CD14-positive monocyte (primary cell): ENCODE results near the gene UBE2D1. TPM values are rescaled to one million over a fixed set of nuclear protein-coding genes. Genes with fewer than 3 reads are reported as not detected.

ENCODE experiments used
- DNase-seq, 3 donors: peaks; one replicate each; pipeline ENCODE4 v3.0.0-alpha.2; 2011 to 2022
- H2AFZ ChIP-seq: 2 replicates; pipeline ENCODE4 v1.6.0; 2012; ENCODE audit warnings: mild to moderate bottlenecking, low read depth, low read length, inconsistent platforms; ENCODE audit not compliant: insufficient read depth, poor library complexity, severe bottlenecking
- H3K27ac ChIP-seq, 2 donors: 1 replicate in 1 of 2; 2 replicates in 1 of 2; pipeline ENCODE4 v1.5.1; 2012 to 2013; ENCODE audit warnings: low read length in 2 of 2, control low read depth in 1 of 2, inconsistent platforms in 1 of 2, low read depth in 1 of 2, mild to moderate bottlenecking in 1 of 2
- H3K27me3 ChIP-seq, 2 donors: one replicate each; pipeline versions ENCODE4 v1.6.0 to v1.6.1; 2011 to 2013; ENCODE audit warnings: low read length in 2 of 2; ENCODE audit not compliant: control insufficient read depth in 2 of 2, insufficient read depth in 2 of 2
- H3K36me3 ChIP-seq, 2 donors: replicated peaks in 1 of 2; 1 replicate in 1 of 2; 2 replicates in 1 of 2; pipeline versions ENCODE4 v1.5.1 to v1.6.1; 2012 to 2013; ENCODE audit warnings: low read length in 2 of 2, control low read depth in 1 of 2, inconsistent platforms in 1 of 2, mild to moderate bottlenecking in 1 of 2; ENCODE audit not compliant: insufficient read depth in 2 of 2, control insufficient read depth in 1 of 2
- H3K4me1 ChIP-seq, 2 donors: 1 replicate in 1 of 2; 2 replicates in 1 of 2; pipeline versions ENCODE4 v1.5.1 to v1.6.1; 2012 to 2013; ENCODE audit warnings: low read length in 2 of 2, control low read depth in 1 of 2, inconsistent platforms in 1 of 2, mild to moderate bottlenecking in 1 of 2, moderate library complexity in 1 of 2; ENCODE audit not compliant: insufficient read depth in 2 of 2, control insufficient read depth in 1 of 2
- H3K4me2 ChIP-seq: replicated peaks from 2 replicates; pipeline ENCODE3; 2012; ENCODE audit warnings: low read length, moderate library complexity, mild to moderate bottlenecking; ENCODE audit not compliant: poor library complexity, severe bottlenecking; ENCODE audit errors: extremely low read depth
- H3K4me3 ChIP-seq, 3 experiments: fragments of 200-600 bp in 1 of 3; sonication (generic) in 1 of 3; replicated peaks in 1 of 3; 1 replicate in 2 of 3; 2 replicates in 1 of 3; pipeline ENCODE4 v1.5.1; 2011 to 2013; ENCODE audit warnings: low read length in 3 of 3, mild to moderate bottlenecking in 3 of 3, control low read depth in 2 of 3, low read depth in 2 of 3, inconsistent platforms in 1 of 3, moderate library complexity in 1 of 3
- H3K79me2 ChIP-seq: 2 replicates; pipeline ENCODE4 v1.6.0; 2012; ENCODE audit warnings: mild to moderate bottlenecking, control low read depth, inconsistent platforms, low read length, moderate library complexity; ENCODE audit not compliant: insufficient read depth
- H3K9ac ChIP-seq: 2 replicates; pipeline ENCODE4 v1.6.0; 2017; ENCODE audit warnings: low read length, mild to moderate bottlenecking; ENCODE audit not compliant: insufficient read depth, poor library complexity, severe bottlenecking
- H3K9me3 ChIP-seq, 2 donors: replicated peaks in 1 of 2; 1 replicate in 1 of 2; 2 replicates in 1 of 2; pipeline versions ENCODE4 v1.5.1 to v1.6.1; 2012 to 2013; ENCODE audit warnings: low read length in 2 of 2, control low read depth in 1 of 2; ENCODE audit not compliant: control insufficient read depth in 1 of 2, insufficient read depth in 1 of 2
- H4K20me1 ChIP-seq: 2 replicates; pipeline ENCODE4 v1.6.0; 2012; ENCODE audit warnings: mild to moderate bottlenecking, low read length, control low read depth, moderate library complexity; ENCODE audit not compliant: insufficient read depth
- H3K27ac Mint-ChIP-seq, 7 donors: one replicate each; pipeline ENCODE4 v1.8.0; 2020; ENCODE audit warnings: mild to moderate bottlenecking in 7 of 7, mixed read lengths in 7 of 7, moderate library complexity in 6 of 7, inconsistent platforms in 2 of 7
- H3K27me3 Mint-ChIP-seq, 3 donors: one replicate each; pipeline ENCODE4 v1.8.0; 2021 to 2022; ENCODE audit warnings: low read depth in 3 of 3, mild to moderate bottlenecking in 3 of 3, mixed read lengths in 3 of 3, moderate library complexity in 3 of 3, inconsistent platforms in 1 of 3
- H3K36me3 Mint-ChIP-seq, 2 donors: one replicate each; pipeline ENCODE4 v1.8.0; 2020; ENCODE audit warnings: mixed read lengths in 2 of 2, inconsistent platforms in 1 of 2, mild to moderate bottlenecking in 1 of 2
- H3K4me1 Mint-ChIP-seq: one replicate; pipeline ENCODE4 v1.8.0; 2020; ENCODE audit warnings: mild to moderate bottlenecking, mixed read lengths
- H3K4me3 Mint-ChIP-seq, 2 donors: one replicate each; pipeline ENCODE4 v1.8.0; 2020; ENCODE audit warnings: mild to moderate bottlenecking in 2 of 2, mixed read lengths in 2 of 2, moderate library complexity in 1 of 2
- H3K9me3 Mint-ChIP-seq, 7 donors: one replicate each; pipeline ENCODE4 v1.8.0; 2020 to 2022; ENCODE audit warnings: mixed read lengths in 7 of 7, mild to moderate bottlenecking in 6 of 7, moderate library complexity in 6 of 7, inconsistent platforms in 2 of 7
- WGBS: methylation state at CpG from one replicate; pipeline ENCODE4 v1.1.5; 2013; ENCODE audit warnings: missing lambda C conversion rate; ENCODE audit not compliant: insufficient coverage; 5-methylcytosine and 5-hydroxymethylcytosine counted together
- intact Hi-C, 2 donors: fragments of 100-400 bp; cut with micrococcal nuclease; formaldehyde crosslinking; loops; one replicate each; pipeline versions ENCODE4 v1.15.0 to v1.15.1; 2023
- polyA plus RNA-seq, 3 donors: library from polyadenylated mRNA; depleted of rRNA in 1 of 3; unstranded in 2 of 3; stranded (reverse) in 1 of 3; fragments of 300-500 nt in 2 of 3; fragments of >200 nt in 1 of 3; fragmentation: Illumina TruSeq in 2 of 3; gene quantifications; 1 replicate in 2 of 3; 2 replicates in 1 of 3; pipeline ENCODE4 v1.2.3, GENCODE V29; 2012 to 2021
- TF ChIP-seq, protein P1 (sequence below): fragments of 200-600 bp; IDR thresholded peaks from one replicate; pipeline ENCODE4 v1.8.0; 2022; ENCODE audit warnings: antibody characterized with exemption, mild to moderate bottlenecking

The UBE2D1 gene
- polyA plus RNA-seq, 3 donors, result 47.7 to 119 (median 107) TPM

DNA sequence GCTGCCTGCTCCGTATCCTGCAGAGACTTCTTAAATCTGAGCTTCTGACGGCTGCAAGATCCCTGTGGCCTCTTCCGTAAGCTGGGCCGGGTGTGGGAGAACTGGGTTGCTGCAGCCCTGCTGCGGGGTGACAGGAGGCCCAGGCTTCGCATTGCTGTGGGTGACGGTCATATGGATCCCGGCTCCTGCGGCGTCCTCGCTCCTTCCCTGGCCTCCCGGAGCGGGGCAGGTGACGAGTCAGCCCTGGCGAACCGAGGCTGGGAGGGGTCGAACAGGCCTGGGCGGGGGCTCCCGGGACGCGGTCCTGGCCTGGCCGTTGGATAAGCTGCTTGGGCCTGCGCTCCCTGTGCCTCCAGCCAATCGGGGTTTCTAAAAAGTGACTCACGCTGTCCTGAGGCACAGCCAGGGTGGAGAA lies 7.8 kb upstream of the UBE2D1 start:
- H4K20me1 ChIP-seq, result no peaks in the 10 kb centered on the region
- H3K9ac ChIP-seq, result no peak overlapping the region
- 79% methylated on average over 23 of the region's 25 CpGs for WGBS
- TF ChIP-seq, protein P1, sequence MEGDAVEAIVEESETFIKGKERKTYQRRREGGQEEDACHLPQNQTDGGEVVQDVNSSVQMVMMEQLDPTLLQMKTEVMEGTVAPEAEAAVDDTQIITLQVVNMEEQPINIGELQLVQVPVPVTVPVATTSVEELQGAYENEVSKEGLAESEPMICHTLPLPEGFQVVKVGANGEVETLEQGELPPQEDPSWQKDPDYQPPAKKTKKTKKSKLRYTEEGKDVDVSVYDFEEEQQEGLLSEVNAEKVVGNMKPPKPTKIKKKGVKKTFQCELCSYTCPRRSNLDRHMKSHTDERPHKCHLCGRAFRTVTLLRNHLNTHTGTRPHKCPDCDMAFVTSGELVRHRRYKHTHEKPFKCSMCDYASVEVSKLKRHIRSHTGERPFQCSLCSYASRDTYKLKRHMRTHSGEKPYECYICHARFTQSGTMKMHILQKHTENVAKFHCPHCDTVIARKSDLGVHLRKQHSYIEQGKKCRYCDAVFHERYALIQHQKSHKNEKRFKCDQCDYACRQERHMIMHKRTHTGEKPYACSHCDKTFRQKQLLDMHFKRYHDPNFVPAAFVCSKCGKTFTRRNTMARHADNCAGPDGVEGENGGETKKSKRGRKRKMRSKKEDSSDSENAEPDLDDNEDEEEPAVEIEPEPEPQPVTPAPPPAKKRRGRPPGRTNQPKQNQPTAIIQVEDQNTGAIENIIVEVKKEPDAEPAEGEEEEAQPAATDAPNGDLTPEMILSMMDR, result no peak
- H2AFZ ChIP-seq, result no peak overlapping the region
- Mint-ChIP-seq H3K9me3 (peaks cover 0 to 5% (median 0%) of the 10 kb centered on the region in 7 donors), H3K4me3 (no peak overlapping the region), H3K27me3 (peaks cover 0 to 3% (median 1%) of the 10 kb centered on the region in 3 donors), H3K36me3 (peaks cover 1 to 2% of the 10 kb centered on the region in 2 donors), H3K4me1 (peaks cover 55% of the 10 kb centered on the region), H3K27ac (no peak overlapping the region)
- no peaks in the 10 kb centered on the region for H3K9me3 ChIP-seq
- peaks cover 40 to 45% of the 10 kb centered on the region in 2 donors for H3K4me1 ChIP-seq
- H3K27me3 ChIP-seq, result no peaks in the 10 kb centered on the region
- intact Hi-C loops, result no loop called here
- no peaks in the 10 kb centered on the region for H3K36me3 ChIP-seq
- DNase-seq, result no peak
- H3K79me2 ChIP-seq, result no peaks in the 10 kb centered on the region
- H3K4me2 ChIP-seq, result no peak overlapping the region
- H3K27ac ChIP-seq, result no peak overlapping the region
- H3K4me3 ChIP-seq, result no peak overlapping the region

DNA sequence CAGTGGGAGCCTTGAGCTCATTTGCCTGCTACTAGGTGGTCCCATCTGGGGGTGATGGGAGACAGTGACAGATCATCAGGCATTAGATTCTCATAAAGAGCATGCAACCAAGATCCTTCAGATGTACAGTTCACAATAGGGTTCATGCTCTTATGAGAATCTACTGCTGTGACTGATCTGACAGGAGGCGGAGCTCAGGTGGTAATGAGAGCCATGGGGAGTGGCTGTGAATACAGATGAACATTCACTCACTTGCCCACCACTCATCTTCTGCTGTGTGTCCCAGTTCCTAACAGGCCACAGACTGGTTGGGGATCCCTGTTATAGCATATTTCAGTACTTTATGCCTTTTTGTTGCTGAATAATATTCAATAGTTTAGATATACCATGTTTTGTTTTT lies 6.6 kb upstream of the UBE2D1 start:
- Histone ChIP-seq H3K27me3 (no peaks in the 10 kb centered on the region), H3K9me3 (no peaks in the 10 kb centered on the region), H2AFZ (no peak overlapping the region), H3K4me2 (no peak overlapping the region), H3K4me1 (peaks cover 36 to 40% of the 10 kb centered on the region in 2 donors), H3K79me2 (no peaks in the 10 kb centered on the region), H3K36me3 (no peaks in the 10 kb centered on the region), H4K20me1 (no peaks in the 10 kb centered on the region), H3K27ac (no peak overlapping the region), H3K9ac (no peak overlapping the region), H3K4me3 (no peak overlapping the region)
- WGBS, result no CpG with 5 or more reads among the region's 1 CpG
- H3K27me3 Mint-ChIP-seq, result peaks cover 0 to 3% (median 1%) of the 10 kb centered on the region in 3 donors
- H3K36me3 Mint-ChIP-seq, result peaks cover 1 to 2% of the 10 kb centered on the region in 2 donors
- H3K27ac Mint-ChIP-seq, result no peak overlapping the region
- intact Hi-C loops, result no loop called here
- TF ChIP-seq, protein P1, result no peak
- peaks cover 0 to 6% (median 0%) of the 10 kb centered on the region in 7 donors for H3K9me3 Mint-ChIP-seq
- H3K4me1 Mint-ChIP-seq, result peaks cover 48% of the 10 kb centered on the region
- DNase-seq, result no peak
- no peak overlapping the region for H3K4me3 Mint-ChIP-seq
